ENCODE measurements around the gene FUZ.

FUZ gene

GRCh38 chr19:49812997-49813861 lies at the start of gene FUZ:
Gene FUZ (minus strand): TSS chr19:49813292. CDS start chr19:49813106, 186 bp downstream.
- peak; percentile 98 for DNase-seq (ENCODE audit: low read depth)

- DNase-seq (ENCODE audit: low read depth), result no peak
Measured at GRCh38 chr19:49862391-49863253, 49.5 kb upstream of the FUZ start.

GRCh38 chr19:49861541-49862378 lies 48.7 kb upstream of the FUZ start:
- DNase-seq (ENCODE audit: low read depth), result no peak

GRCh38 chr19:49861107-49861506 lies 48.0 kb upstream of the FUZ start:
- DNase-seq (ENCODE audit: low read depth), result no peak

- DNase-seq (ENCODE audit: low read depth), result no peak
Measured at GRCh38 chr19:49860336-49861102, 47.4 kb upstream of the FUZ start.

GRCh38 chr19:49859682-49860335 lies 46.7 kb upstream of the FUZ start:
- no peak for DNase-seq (ENCODE audit: low read depth)

- no peak for DNase-seq (ENCODE audit: low read depth)
Measured at GRCh38 chr19:49858088-49858985, 45.2 kb upstream of the FUZ start.

GRCh38 chr19:49857838-49858087 lies 44.7 kb upstream of the FUZ start:
- no peak for DNase-seq (ENCODE audit: low read depth)

- no peak for DNase-seq (ENCODE audit: low read depth)
Measured at GRCh38 chr19:49857061-49857837, 44.2 kb upstream of the FUZ start.

GRCh38 chr19:49856574-49857021 lies 43.5 kb upstream of the FUZ start:
- no peak for DNase-seq (ENCODE audit: low read depth)

- no peak for DNase-seq (ENCODE audit: low read depth)
Measured at GRCh38 chr19:49855676-49856573, 42.8 kb upstream of the FUZ start.

- DNase-seq (ENCODE audit: low read depth), result no peak
Measured at GRCh38 chr19:49855277-49855675, 42.2 kb upstream of the FUZ start.

- no peak for DNase-seq (ENCODE audit: low read depth)
Measured at GRCh38 chr19:49854378-49855263, 41.5 kb upstream of the FUZ start.

- no peak for DNase-seq (ENCODE audit: low read depth)
Measured at GRCh38 chr19:49853852-49854377, 40.8 kb upstream of the FUZ start.

GRCh38 chr19:49852631-49853126 lies 39.6 kb upstream of the FUZ start:
- no peak for DNase-seq (ENCODE audit: low read depth)

GRCh38 chr19:49851456-49852259 lies 38.6 kb upstream of the FUZ start:
- DNase-seq (ENCODE audit: low read depth), result no peak
